DND-41 (cell line): ENCODE measurements around the gene TNF.
A peak's percentile ranks its signal among the peaks of the same experiment; 100 is the strongest.

Experiments used
- ATAC-seq: fragments of 200-7000 bp; cut with Tn5 transposase; 3 replicates; pipeline ENCODE4 v1.9.1; 2021; ENCODE audit warnings: low read depth; ENCODE audit not compliant: insufficient read depth
- DNase-seq: peaks from one replicate; pipeline ENCODE4 v3.0.0-alpha.2; 2020
- H2AFZ ChIP-seq: 2 replicates; pipeline ENCODE4 v1.6.0; 2012; ENCODE audit warnings: low read depth, low read length
- H3K27ac ChIP-seq: 2 replicates; pipeline ENCODE4 v1.5.1; 2012; ENCODE audit warnings: low read length, inconsistent platforms
- H3K27me3 ChIP-seq: fragments of 200-600 bp; sonication (generic); 2 replicates; pipeline ENCODE4 v1.6.0; 2012; ENCODE audit warnings: low read length, mild to moderate bottlenecking, inconsistent platforms; ENCODE audit not compliant: insufficient read depth, poor library complexity
- H3K36me3 ChIP-seq: 2 replicates; pipeline ENCODE4 v1.5.1; 2012; ENCODE audit warnings: low read length, inconsistent platforms; ENCODE audit not compliant: insufficient read depth
- H3K4me1 ChIP-seq: 2 replicates; pipeline ENCODE4 v1.5.1; 2012; ENCODE audit warnings: mild to moderate bottlenecking, low read length; ENCODE audit not compliant: insufficient read depth
- H3K4me2 ChIP-seq: 2 replicates; pipeline ENCODE4 v1.6.0; 2012; ENCODE audit warnings: mild to moderate bottlenecking, moderate library complexity, low read length, inconsistent platforms; ENCODE audit not compliant: insufficient read depth
- H3K4me3 ChIP-seq, 2 experiments: fragments of 200-600 bp in 1 of 2; shearing (Covaris generic) in 1 of 2; 2 replicates each; pipeline ENCODE4 v1.5.1; 2012 to 2016; ENCODE audit warnings: inconsistent platforms in 2 of 2, low read length in 2 of 2, mild to moderate bottlenecking in 2 of 2, low read depth in 1 of 2, moderate library complexity in 1 of 2
- H3K79me2 ChIP-seq: 2 replicates; pipeline ENCODE4 v1.6.0; 2012; ENCODE audit warnings: low read length, inconsistent platforms; ENCODE audit not compliant: insufficient read depth
- H3K9ac ChIP-seq: 2 replicates; pipeline ENCODE4 v1.6.0; 2012; ENCODE audit warnings: low read depth, mild to moderate bottlenecking, inconsistent platforms, low read length, moderate library complexity
- H3K9me3 ChIP-seq: 2 replicates; pipeline ENCODE4 v1.5.1; 2012; ENCODE audit warnings: low read length, moderate library complexity, mild to moderate bottlenecking, inconsistent platforms; ENCODE audit not compliant: insufficient read depth, severe bottlenecking
- H4K20me1 ChIP-seq: 2 replicates; pipeline ENCODE4 v1.6.0; 2012; ENCODE audit warnings: low read length; ENCODE audit not compliant: insufficient read depth
- EZH2 ChIP-seq: IDR thresholded peaks from 3 replicates; pipeline ENCODE4 v1.6.1; 2012; ENCODE audit warnings: borderline replicate concordance, low read depth, mild to moderate bottlenecking, moderate library complexity, low read length, inconsistent platforms; ENCODE audit not compliant: severe bottlenecking
- TF ChIP-seq, protein P1 (sequence below): IDR thresholded peaks from 2 replicates; pipeline ENCODE4 v1.5.1; 2012; ENCODE audit warnings: borderline replicate concordance, low read length, moderate library complexity, mild to moderate bottlenecking; ENCODE audit not compliant: poor library complexity, severe bottlenecking; ENCODE audit errors: extremely low read depth

TNF gene

DNA sequence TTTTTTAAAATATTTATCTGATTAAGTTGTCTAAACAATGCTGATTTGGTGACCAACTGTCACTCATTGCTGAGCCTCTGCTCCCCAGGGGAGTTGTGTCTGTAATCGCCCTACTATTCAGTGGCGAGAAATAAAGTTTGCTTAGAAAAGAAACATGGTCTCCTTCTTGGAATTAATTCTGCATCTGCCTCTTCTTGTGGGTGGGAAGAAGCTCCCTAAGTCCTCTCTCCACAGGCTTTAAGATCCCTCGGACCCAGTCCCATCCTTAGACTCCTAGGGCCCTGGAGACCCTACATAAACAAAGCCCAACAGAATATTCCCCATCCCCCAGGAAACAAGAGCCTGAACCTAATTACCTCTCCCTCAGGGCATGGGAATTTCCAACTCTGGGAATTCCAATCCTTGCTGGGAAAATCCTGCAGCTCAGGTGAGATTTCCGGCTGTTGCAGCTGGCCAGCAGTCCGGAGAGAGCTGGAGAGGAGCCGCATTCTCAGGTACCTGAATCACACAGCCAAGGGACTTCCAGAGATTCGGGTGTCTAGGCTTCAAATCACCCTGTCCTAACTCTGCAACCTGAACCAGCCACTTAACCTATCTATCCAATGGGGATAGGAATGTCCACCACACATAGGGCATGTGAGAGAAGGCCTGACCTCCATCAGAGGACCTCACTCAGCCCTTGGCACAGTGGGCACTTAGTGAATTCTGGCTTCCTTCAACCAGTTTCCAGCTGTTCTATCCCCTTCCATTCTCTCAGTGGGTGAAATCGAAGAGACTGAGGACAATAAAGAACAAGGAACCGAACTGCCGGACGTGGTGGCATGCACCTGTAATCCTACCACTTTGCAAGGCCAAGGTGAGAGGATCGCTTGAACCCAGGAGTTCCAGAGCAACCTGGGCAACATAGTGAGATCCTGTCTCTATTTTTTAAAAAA lies 3.1 kb downstream of the TNF start:
- no peak for DNase-seq
- no peak overlapping the region for H3K9ac ChIP-seq
- H3K79me2 ChIP-seq = peaks cover 4% of the 10 kb centered on the region; the same call in 1 of the 2 replicates

DNA sequence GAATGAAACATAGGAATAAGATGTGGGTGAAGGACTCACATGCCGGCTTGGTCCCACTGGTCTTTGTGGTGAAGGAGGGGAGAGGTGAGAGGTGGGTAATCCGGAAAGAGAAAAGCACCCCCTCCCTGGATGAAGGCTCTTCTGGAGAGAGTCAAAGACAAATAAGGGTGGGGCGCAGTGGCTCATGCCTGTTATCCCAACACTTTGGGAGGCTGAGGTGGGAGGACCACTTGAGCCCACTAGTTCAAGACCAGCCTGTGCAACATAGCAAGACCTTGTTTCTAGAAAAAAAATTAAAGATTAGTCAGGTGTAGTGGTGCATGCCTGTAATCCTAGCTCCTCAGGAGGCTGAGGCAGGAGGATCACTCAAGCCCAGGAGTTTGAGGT lies 3.7 kb downstream of the TNF start:
- H3K36me3 ChIP-seq = no peaks in the 10 kb centered on the region; the same call in 1 of the 2 replicates
- no peak overlapping the region for H3K27ac ChIP-seq
- H3K9me3 ChIP-seq = no peaks in the 10 kb centered on the region
- no peaks in the 10 kb centered on the region for H4K20me1 ChIP-seq
- no peak overlapping the region for H3K4me2 ChIP-seq
- no peak for DNase-seq
- H3K79me2 ChIP-seq = peaks cover 4% of the 10 kb centered on the region; the same call in 1 of the 2 replicates
- no peak overlapping the region for H3K9ac ChIP-seq
- peaks cover 57% of the 10 kb centered on the region for H3K4me1 ChIP-seq
- H3K4me3 ChIP-seq = no peak overlapping the region
- no peak overlapping the region for H2AFZ ChIP-seq
- peaks cover 10% of the 10 kb centered on the region for H3K27me3 ChIP-seq
- TF ChIP-seq, protein P1, sequence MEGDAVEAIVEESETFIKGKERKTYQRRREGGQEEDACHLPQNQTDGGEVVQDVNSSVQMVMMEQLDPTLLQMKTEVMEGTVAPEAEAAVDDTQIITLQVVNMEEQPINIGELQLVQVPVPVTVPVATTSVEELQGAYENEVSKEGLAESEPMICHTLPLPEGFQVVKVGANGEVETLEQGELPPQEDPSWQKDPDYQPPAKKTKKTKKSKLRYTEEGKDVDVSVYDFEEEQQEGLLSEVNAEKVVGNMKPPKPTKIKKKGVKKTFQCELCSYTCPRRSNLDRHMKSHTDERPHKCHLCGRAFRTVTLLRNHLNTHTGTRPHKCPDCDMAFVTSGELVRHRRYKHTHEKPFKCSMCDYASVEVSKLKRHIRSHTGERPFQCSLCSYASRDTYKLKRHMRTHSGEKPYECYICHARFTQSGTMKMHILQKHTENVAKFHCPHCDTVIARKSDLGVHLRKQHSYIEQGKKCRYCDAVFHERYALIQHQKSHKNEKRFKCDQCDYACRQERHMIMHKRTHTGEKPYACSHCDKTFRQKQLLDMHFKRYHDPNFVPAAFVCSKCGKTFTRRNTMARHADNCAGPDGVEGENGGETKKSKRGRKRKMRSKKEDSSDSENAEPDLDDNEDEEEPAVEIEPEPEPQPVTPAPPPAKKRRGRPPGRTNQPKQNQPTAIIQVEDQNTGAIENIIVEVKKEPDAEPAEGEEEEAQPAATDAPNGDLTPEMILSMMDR = no peak
- TF ChIP-seq EZH2 = no peak
- no peak for ATAC-seq

More for the DNA sequence above, 3.1 kb downstream of the TNF start:
- no peaks in the 10 kb centered on the region; the same call in 1 of the 2 replicates for H3K36me3 ChIP-seq
- no peak for TF ChIP-seq EZH2
- TF ChIP-seq, protein P1 = no peak
- H3K27ac ChIP-seq = no peak overlapping the region
- H3K4me2 ChIP-seq = no peak overlapping the region
- H3K9me3 ChIP-seq = no peaks in the 10 kb centered on the region
- H4K20me1 ChIP-seq = no peaks in the 10 kb centered on the region
- no peak for ATAC-seq
- H3K27me3 ChIP-seq = peaks cover 10% of the 10 kb centered on the region
- H3K4me3 ChIP-seq = no peak overlapping the region
- H2AFZ ChIP-seq = no peak overlapping the region
- peaks cover 57% of the 10 kb centered on the region for H3K4me1 ChIP-seq

DNA sequence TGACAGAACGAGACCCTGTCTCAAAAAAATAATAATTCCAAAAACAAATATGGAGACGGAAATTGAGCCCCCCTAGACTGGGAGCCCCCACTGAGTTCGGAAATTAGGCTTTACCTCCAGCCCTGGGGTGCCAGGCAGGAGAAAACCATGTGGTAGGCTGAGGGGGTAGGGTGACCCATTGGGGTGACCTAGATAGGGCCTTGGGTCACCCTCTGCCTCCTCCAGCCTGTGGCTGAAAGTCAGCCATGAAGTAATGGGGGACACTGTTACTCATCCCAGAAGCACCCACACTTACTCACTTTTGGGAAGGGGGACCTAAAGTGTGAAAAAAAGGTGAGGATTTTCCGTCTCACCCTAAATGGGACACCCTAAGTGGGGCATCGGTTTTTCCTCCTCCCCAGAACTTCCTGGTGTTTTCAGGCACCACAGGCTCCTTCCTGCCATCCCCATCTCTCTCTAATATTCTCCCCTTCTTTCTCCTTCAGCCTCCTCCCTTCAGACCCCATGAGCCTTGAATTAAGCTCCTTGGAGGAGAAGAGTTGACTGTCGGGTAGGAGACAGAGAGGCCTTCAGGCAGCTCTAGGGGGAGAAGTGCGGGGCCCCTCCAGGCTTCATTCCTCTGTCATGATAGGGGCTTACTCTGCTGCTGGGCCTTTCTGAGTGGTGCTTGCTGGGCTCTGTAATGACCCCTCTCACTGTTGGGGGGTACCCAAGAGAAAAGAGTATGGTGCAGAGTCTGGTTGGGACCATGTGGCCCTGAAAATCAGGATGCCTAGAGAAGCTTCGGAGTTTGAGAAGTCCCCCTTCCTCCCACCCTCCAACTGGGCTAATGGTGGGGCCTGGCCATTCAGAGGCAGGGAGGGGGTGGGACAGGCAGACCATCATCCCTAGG lies 4.4 kb downstream of the TNF start:
- H3K79me2 ChIP-seq = peaks cover 4% of the 10 kb centered on the region; the same call in 1 of the 2 replicates
- no peak overlapping the region for H3K27ac ChIP-seq
- H3K9ac ChIP-seq = no peak overlapping the region
- H3K27me3 ChIP-seq = peaks cover 10% of the 10 kb centered on the region
- no peaks in the 10 kb centered on the region; the same call in 1 of the 2 replicates for H3K36me3 ChIP-seq
- ATAC-seq = no peak
- H2AFZ ChIP-seq = no peak overlapping the region
- no peaks in the 10 kb centered on the region for H4K20me1 ChIP-seq
- no peak for DNase-seq
- H3K4me2 ChIP-seq = peak overlapping the region; percentile 99
- peaks cover 52% of the 10 kb centered on the region for H3K4me1 ChIP-seq
- no peak for TF ChIP-seq EZH2
- TF ChIP-seq, protein P1 = no peak
- no peak overlapping the region; a peak in 1 of 4 replicates for H3K4me3 ChIP-seq
- H3K9me3 ChIP-seq = no peaks in the 10 kb centered on the region
